OCI-LY3 (cell line): ENCODE data around the gene SLC25A41.
A peak's percentile ranks its signal among the peaks of the same experiment; 100 is the strongest.

Source experiments
- H2AFZ ChIP-seq: fragments of 200-600, 300-600 bp; shearing (Covaris generic); 2 replicates; pipeline ENCODE4 v1.6.0; 2014; ENCODE audit warnings: antibody characterized with exemption, low read depth, low read length
- H3K27ac ChIP-seq: fragments of 200-600, 300-600 bp; sonication (generic); 2 replicates; pipeline ENCODE4 v1.5.1; 2014; ENCODE audit warnings: mild to moderate bottlenecking, low read length, moderate library complexity, mixed read lengths
- H3K27me3 ChIP-seq: fragments of 200-600, 300-600 bp; sonication (generic); 2 replicates; pipeline ENCODE4 v1.6.1; 2014; ENCODE audit warnings: low read depth, low read length, mixed read lengths
- H3K36me3 ChIP-seq: fragments of 200-600, 300-600 bp; sonication (generic); replicated peaks from 2 replicates; pipeline ENCODE3; 2014; ENCODE audit warnings: low read depth, low read length, mixed read lengths
- H3K4me1 ChIP-seq: fragments of 300-600, 200-600 bp; sonication (generic); 2 replicates; pipeline ENCODE4 v1.6.1; 2014; ENCODE audit warnings: low read length, mixed read lengths
- H3K4me2 ChIP-seq: fragments of 200-600, 300-600 bp; sonication (generic); 2 replicates; pipeline ENCODE4 v1.6.1; 2014; ENCODE audit warnings: low read length, mixed read lengths
- H3K4me3 ChIP-seq: fragments of 300-600, 200-600 bp; sonication (generic); 2 replicates; pipeline ENCODE4 v1.5.1; 2014; ENCODE audit warnings: antibody characterized with exemption, mild to moderate bottlenecking, low read length, moderate library complexity
- H3K79me2 ChIP-seq: fragments of 300-600, 200-600 bp; shearing (Covaris generic); 2 replicates; pipeline ENCODE4 v1.6.1; 2014; ENCODE audit warnings: mild to moderate bottlenecking, low read length, mixed read lengths
- H3K9ac ChIP-seq: fragments of 300-600, 200-600 bp; shearing (Covaris generic); 2 replicates; pipeline ENCODE4 v1.6.0; 2014; ENCODE audit warnings: mild to moderate bottlenecking, low read length, moderate library complexity
- H3K9me3 ChIP-seq: fragments of 200-600, 300-600 bp; shearing (Covaris generic); 2 replicates; pipeline ENCODE4 v1.6.1; 2014; ENCODE audit warnings: low read length, mixed read lengths; ENCODE audit not compliant: insufficient read depth
- H4K20me1 ChIP-seq: fragments of 200-600, 300-600 bp; sonication (generic); 2 replicates; pipeline ENCODE4 v1.6.1; 2016; ENCODE audit warnings: low read length, mixed read lengths; ENCODE audit not compliant: insufficient read depth
- CTCF ChIP-seq: fragments of 200-600, 300-600 bp; sonication (generic); IDR thresholded peaks from 2 replicates; pipeline ENCODE4 v1.5.1; 2014; ENCODE audit warnings: antibody characterized with exemption, low read length, low read depth
- EZH2phosphoT487 ChIP-seq: fragments of 200-600 bp; shearing (Covaris generic); IDR thresholded peaks from 2 replicates; pipeline ENCODE4 v1.6.1; 2018; ENCODE audit warnings: antibody characterized with exemption, mixed run types, low read depth

Gene SLC25A41

GRCh38 chr19:6396305-6396704 lies 37.3 kb downstream of the SLC25A41 start:
- TF ChIP-seq CTCF (no peak), EZH2phosphoT487 (no peak)

GRCh38 chr19:6394831-6395230 lies 38.7 kb downstream of the SLC25A41 start:
- no peaks in the 10 kb centered on the region for H3K27me3 ChIP-seq
- H3K4me1 ChIP-seq = peaks cover 13% of the 10 kb centered on the region
- no peaks in the 10 kb centered on the region for H4K20me1 ChIP-seq
- no peak for TF ChIP-seq EZH2phosphoT487
- TF ChIP-seq CTCF = no peak
- H3K36me3 ChIP-seq = peaks cover 9% of the 10 kb centered on the region
- peaks cover 20% of the 10 kb centered on the region for H3K79me2 ChIP-seq
- no peak overlapping the region for H2AFZ ChIP-seq
- no peak overlapping the region for H3K4me2 ChIP-seq
- no peaks in the 10 kb centered on the region for H3K9me3 ChIP-seq
- no peak overlapping the region for H3K4me3 ChIP-seq
- H3K9ac ChIP-seq = no peak overlapping the region
- no peak overlapping the region for H3K27ac ChIP-seq

More at GRCh38 chr19:6396305-6396704, 37.3 kb downstream of the SLC25A41 start:
- Histone ChIP-seq H3K36me3 (peaks cover 4% of the 10 kb centered on the region), H3K4me3 (no peak overlapping the region), H3K79me2 (peaks cover 17% of the 10 kb centered on the region), H3K27me3 (no peaks in the 10 kb centered on the region), H3K9ac (no peak overlapping the region), H3K9me3 (no peaks in the 10 kb centered on the region), H3K4me1 (peaks cover 13% of the 10 kb centered on the region), H3K27ac (no peak overlapping the region), H3K4me2 (no peak overlapping the region), H4K20me1 (no peaks in the 10 kb centered on the region), H2AFZ (no peak overlapping the region)

GRCh38 chr19:6393983-6394412 lies 39.6 kb downstream of the SLC25A41 start:
- H3K4me3 ChIP-seq = peak overlapping the region; percentile 89
- peaks cover 15% of the 10 kb centered on the region for H3K36me3 ChIP-seq
- peaks cover 13% of the 10 kb centered on the region for H3K4me1 ChIP-seq
- H2AFZ ChIP-seq = peak overlapping the region; percentile 94
- peak overlapping the region; percentile 93 for H3K9ac ChIP-seq
- no peak for TF ChIP-seq EZH2phosphoT487
- no peak for TF ChIP-seq CTCF
- peak overlapping the region; percentile 78 for H3K27ac ChIP-seq
- no peaks in the 10 kb centered on the region for H4K20me1 ChIP-seq
- H3K27me3 ChIP-seq = no peaks in the 10 kb centered on the region
- H3K9me3 ChIP-seq = no peaks in the 10 kb centered on the region
- H3K79me2 ChIP-seq = peaks cover 20% of the 10 kb centered on the region
- peak overlapping the region; percentile 95 for H3K4me2 ChIP-seq

- no peaks in the 10 kb centered on the region for H3K9me3 ChIP-seq
- H3K36me3 ChIP-seq = peaks cover 18% of the 10 kb centered on the region
- H3K27me3 ChIP-seq = no peaks in the 10 kb centered on the region
- H3K4me3 ChIP-seq = peak within 1 kb of the TSS; percentile 89
- H3K27ac ChIP-seq = peak within 1 kb of the TSS; percentile 78
- TF ChIP-seq CTCF (peak; percentile 19), EZH2phosphoT487 (no peak)
- H2AFZ ChIP-seq = peak within 1 kb of the TSS; percentile 95
- no peaks in the 10 kb centered on the region for H4K20me1 ChIP-seq
- peaks cover 13% of the 10 kb centered on the region for H3K4me1 ChIP-seq
- H3K4me2 ChIP-seq = peak within 1 kb of the TSS; percentile 95
- H3K79me2 ChIP-seq = peaks cover 20% of the 10 kb centered on the region
- H3K9ac ChIP-seq = peak within 1 kb of the TSS; percentile 93
Observed at GRCh38 chr19:6393074-6393982, 40.2 kb downstream of the SLC25A41 start, which contains the start of gene GTF2F1. Gene GTF2F1 (minus strand): TSS chr19:6393164. CDS start chr19:6392995, 169 bp downstream.
